CD14-positive monocyte (primary cell): ENCODE results near the gene EDA. TPM values are rescaled to one million over a fixed set of nuclear protein-coding genes. Genes with fewer than 3 reads are reported as not detected.

Source experiments
- DNase-seq, 3 donors: peaks; one replicate each; pipeline ENCODE4 v3.0.0-alpha.2; 2011 to 2022
- H2AFZ ChIP-seq: 2 replicates; pipeline ENCODE4 v1.6.0; 2012; ENCODE audit warnings: mild to moderate bottlenecking, low read depth, low read length, inconsistent platforms; ENCODE audit not compliant: insufficient read depth, poor library complexity, severe bottlenecking
- H3K27ac ChIP-seq, 2 donors: 1 replicate in 1 of 2; 2 replicates in 1 of 2; pipeline ENCODE4 v1.5.1; 2012 to 2013; ENCODE audit warnings: low read length in 2 of 2, control low read depth in 1 of 2, inconsistent platforms in 1 of 2, low read depth in 1 of 2, mild to moderate bottlenecking in 1 of 2
- H3K27me3 ChIP-seq, 2 donors: one replicate each; pipeline versions ENCODE4 v1.6.0 to v1.6.1; 2011 to 2013; ENCODE audit warnings: low read length in 2 of 2; ENCODE audit not compliant: control insufficient read depth in 2 of 2, insufficient read depth in 2 of 2
- H3K36me3 ChIP-seq, 2 donors: replicated peaks in 1 of 2; 1 replicate in 1 of 2; 2 replicates in 1 of 2; pipeline versions ENCODE4 v1.5.1 to v1.6.1; 2012 to 2013; ENCODE audit warnings: low read length in 2 of 2, control low read depth in 1 of 2, inconsistent platforms in 1 of 2, mild to moderate bottlenecking in 1 of 2; ENCODE audit not compliant: insufficient read depth in 2 of 2, control insufficient read depth in 1 of 2
- H3K4me1 ChIP-seq, 2 donors: 1 replicate in 1 of 2; 2 replicates in 1 of 2; pipeline versions ENCODE4 v1.5.1 to v1.6.1; 2012 to 2013; ENCODE audit warnings: low read length in 2 of 2, control low read depth in 1 of 2, inconsistent platforms in 1 of 2, mild to moderate bottlenecking in 1 of 2, moderate library complexity in 1 of 2; ENCODE audit not compliant: insufficient read depth in 2 of 2, control insufficient read depth in 1 of 2
- H3K4me2 ChIP-seq: replicated peaks from 2 replicates; pipeline ENCODE3; 2012; ENCODE audit warnings: low read length, moderate library complexity, mild to moderate bottlenecking; ENCODE audit not compliant: poor library complexity, severe bottlenecking; ENCODE audit errors: extremely low read depth
- H3K4me3 ChIP-seq, 3 experiments: fragments of 200-600 bp in 1 of 3; sonication (generic) in 1 of 3; replicated peaks in 1 of 3; 1 replicate in 2 of 3; 2 replicates in 1 of 3; pipeline ENCODE4 v1.5.1; 2011 to 2013; ENCODE audit warnings: low read length in 3 of 3, mild to moderate bottlenecking in 3 of 3, control low read depth in 2 of 3, low read depth in 2 of 3, inconsistent platforms in 1 of 3, moderate library complexity in 1 of 3
- H3K79me2 ChIP-seq: 2 replicates; pipeline ENCODE4 v1.6.0; 2012; ENCODE audit warnings: mild to moderate bottlenecking, control low read depth, inconsistent platforms, low read length, moderate library complexity; ENCODE audit not compliant: insufficient read depth
- H3K9ac ChIP-seq: 2 replicates; pipeline ENCODE4 v1.6.0; 2017; ENCODE audit warnings: low read length, mild to moderate bottlenecking; ENCODE audit not compliant: insufficient read depth, poor library complexity, severe bottlenecking
- H3K9me3 ChIP-seq, 2 donors: replicated peaks in 1 of 2; 1 replicate in 1 of 2; 2 replicates in 1 of 2; pipeline versions ENCODE4 v1.5.1 to v1.6.1; 2012 to 2013; ENCODE audit warnings: low read length in 2 of 2, control low read depth in 1 of 2; ENCODE audit not compliant: control insufficient read depth in 1 of 2, insufficient read depth in 1 of 2
- H4K20me1 ChIP-seq: 2 replicates; pipeline ENCODE4 v1.6.0; 2012; ENCODE audit warnings: mild to moderate bottlenecking, low read length, control low read depth, moderate library complexity; ENCODE audit not compliant: insufficient read depth
- H3K27ac Mint-ChIP-seq, 7 donors: one replicate each; pipeline ENCODE4 v1.8.0; 2020; ENCODE audit warnings: mild to moderate bottlenecking in 7 of 7, mixed read lengths in 7 of 7, moderate library complexity in 6 of 7, inconsistent platforms in 2 of 7
- H3K27me3 Mint-ChIP-seq, 3 donors: one replicate each; pipeline ENCODE4 v1.8.0; 2021 to 2022; ENCODE audit warnings: low read depth in 3 of 3, mild to moderate bottlenecking in 3 of 3, mixed read lengths in 3 of 3, moderate library complexity in 3 of 3, inconsistent platforms in 1 of 3
- H3K36me3 Mint-ChIP-seq, 2 donors: one replicate each; pipeline ENCODE4 v1.8.0; 2020; ENCODE audit warnings: mixed read lengths in 2 of 2, inconsistent platforms in 1 of 2, mild to moderate bottlenecking in 1 of 2
- H3K4me1 Mint-ChIP-seq: one replicate; pipeline ENCODE4 v1.8.0; 2020; ENCODE audit warnings: mild to moderate bottlenecking, mixed read lengths
- H3K4me3 Mint-ChIP-seq, 2 donors: one replicate each; pipeline ENCODE4 v1.8.0; 2020; ENCODE audit warnings: mild to moderate bottlenecking in 2 of 2, mixed read lengths in 2 of 2, moderate library complexity in 1 of 2
- H3K9me3 Mint-ChIP-seq, 7 donors: one replicate each; pipeline ENCODE4 v1.8.0; 2020 to 2022; ENCODE audit warnings: mixed read lengths in 7 of 7, mild to moderate bottlenecking in 6 of 7, moderate library complexity in 6 of 7, inconsistent platforms in 2 of 7
- WGBS: methylation state at CpG from one replicate; pipeline ENCODE4 v1.1.5; 2013; ENCODE audit warnings: missing lambda C conversion rate; ENCODE audit not compliant: insufficient coverage; 5-methylcytosine and 5-hydroxymethylcytosine counted together
- intact Hi-C, 2 donors: fragments of 100-400 bp; cut with micrococcal nuclease; formaldehyde crosslinking; loops; one replicate each; pipeline versions ENCODE4 v1.15.0 to v1.15.1; 2023
- polyA plus RNA-seq, 3 donors: library from polyadenylated mRNA; depleted of rRNA in 1 of 3; unstranded in 2 of 3; stranded (reverse) in 1 of 3; fragments of 300-500 nt in 2 of 3; fragments of >200 nt in 1 of 3; fragmentation: Illumina TruSeq in 2 of 3; gene quantifications; 1 replicate in 2 of 3; 2 replicates in 1 of 3; pipeline ENCODE4 v1.2.3, GENCODE V29; 2012 to 2021
- TF ChIP-seq, protein P1 (sequence below): fragments of 200-600 bp; IDR thresholded peaks from one replicate; pipeline ENCODE4 v1.8.0; 2022; ENCODE audit warnings: antibody characterized with exemption, mild to moderate bottlenecking

EDA gene
- polyA plus RNA-seq, 3 donors: 0.11 to 0.31 TPM; not detected in 1

DNA sequence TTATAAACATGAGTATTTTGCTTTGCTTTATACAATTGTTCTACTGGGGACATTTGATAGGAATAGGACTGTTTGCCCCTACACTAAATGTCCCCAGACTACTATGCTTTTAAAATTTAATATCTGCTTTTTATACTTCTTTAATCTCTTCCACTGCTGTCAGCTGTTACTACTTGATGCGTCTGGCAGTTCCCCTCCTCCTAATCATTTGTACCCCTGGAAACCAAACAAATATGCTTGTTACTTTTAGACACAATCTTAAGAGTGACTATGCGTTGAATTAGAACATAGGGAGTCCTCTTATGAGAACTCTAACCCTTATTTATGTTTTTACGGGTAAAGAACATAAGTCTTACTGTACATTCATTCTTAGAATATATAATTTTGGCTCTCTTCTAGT is 145.7 kb downstream of the EDA start:
- WGBS: no CpG with 5 or more reads among the region's 3 CpGs
- no peak overlapping the region for H3K4me3 ChIP-seq
- Mint-ChIP-seq H3K36me3 (no peaks in the 10 kb centered on the region), H3K27me3 (peaks cover 0 to 3% (median 0%) of the 10 kb centered on the region in 3 donors), H3K9me3 (peaks cover 0 to 5% (median 2%) of the 10 kb centered on the region in 7 donors), H3K4me1 (no peaks in the 10 kb centered on the region), H3K4me3 (no peak overlapping the region), H3K27ac (no peak overlapping the region)
- H3K27me3 ChIP-seq: no peaks in the 10 kb centered on the region
- H3K4me2 ChIP-seq: no peak overlapping the region
- no peak overlapping the region for H2AFZ ChIP-seq
- DNase-seq: no peak
- H4K20me1 ChIP-seq: no peaks in the 10 kb centered on the region
- no peaks in the 10 kb centered on the region for H3K79me2 ChIP-seq
- no peaks in the 10 kb centered on the region for H3K9me3 ChIP-seq
- H3K36me3 ChIP-seq: no peaks in the 10 kb centered on the region
- TF ChIP-seq, protein P1, sequence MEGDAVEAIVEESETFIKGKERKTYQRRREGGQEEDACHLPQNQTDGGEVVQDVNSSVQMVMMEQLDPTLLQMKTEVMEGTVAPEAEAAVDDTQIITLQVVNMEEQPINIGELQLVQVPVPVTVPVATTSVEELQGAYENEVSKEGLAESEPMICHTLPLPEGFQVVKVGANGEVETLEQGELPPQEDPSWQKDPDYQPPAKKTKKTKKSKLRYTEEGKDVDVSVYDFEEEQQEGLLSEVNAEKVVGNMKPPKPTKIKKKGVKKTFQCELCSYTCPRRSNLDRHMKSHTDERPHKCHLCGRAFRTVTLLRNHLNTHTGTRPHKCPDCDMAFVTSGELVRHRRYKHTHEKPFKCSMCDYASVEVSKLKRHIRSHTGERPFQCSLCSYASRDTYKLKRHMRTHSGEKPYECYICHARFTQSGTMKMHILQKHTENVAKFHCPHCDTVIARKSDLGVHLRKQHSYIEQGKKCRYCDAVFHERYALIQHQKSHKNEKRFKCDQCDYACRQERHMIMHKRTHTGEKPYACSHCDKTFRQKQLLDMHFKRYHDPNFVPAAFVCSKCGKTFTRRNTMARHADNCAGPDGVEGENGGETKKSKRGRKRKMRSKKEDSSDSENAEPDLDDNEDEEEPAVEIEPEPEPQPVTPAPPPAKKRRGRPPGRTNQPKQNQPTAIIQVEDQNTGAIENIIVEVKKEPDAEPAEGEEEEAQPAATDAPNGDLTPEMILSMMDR: no peak
- H3K9ac ChIP-seq: no peak overlapping the region
- no peak overlapping the region for H3K27ac ChIP-seq
- H3K4me1 ChIP-seq: no peaks in the 10 kb centered on the region
- intact Hi-C loops: no loop called here

DNA sequence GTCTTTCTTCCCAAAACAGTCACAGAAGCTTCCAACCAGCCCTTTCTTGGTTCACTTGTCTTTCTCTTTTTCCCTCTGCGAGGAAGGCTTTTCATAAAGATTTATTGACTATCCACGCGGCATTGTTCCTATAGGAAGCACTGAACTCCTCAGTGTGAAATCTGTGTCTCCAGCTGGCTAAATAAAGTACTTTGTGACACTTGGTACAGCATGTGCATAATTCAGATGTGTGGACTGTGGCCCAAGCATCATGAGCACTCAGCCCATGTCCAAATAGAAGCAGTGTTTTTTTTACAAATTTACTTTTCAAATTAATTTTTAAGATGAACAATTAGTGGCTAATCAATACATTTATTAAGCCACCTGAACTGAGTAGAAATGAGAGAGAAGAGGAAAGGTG is 146.4 kb downstream of the EDA start:
- Mint-ChIP-seq H3K27ac (no peak overlapping the region), H3K27me3 (peaks cover 0 to 3% (median 0%) of the 10 kb centered on the region in 3 donors), H3K36me3 (no peaks in the 10 kb centered on the region), H3K4me3 (no peak overlapping the region), H3K9me3 (peaks cover 0 to 5% (median 2%) of the 10 kb centered on the region in 7 donors), H3K4me1 (no peaks in the 10 kb centered on the region)
- H3K9me3 ChIP-seq: no peaks in the 10 kb centered on the region
- DNase-seq: no peak
- TF ChIP-seq, protein P1: no peak
- H4K20me1 ChIP-seq: no peaks in the 10 kb centered on the region
- no peak overlapping the region for H3K4me2 ChIP-seq
- H3K36me3 ChIP-seq: no peaks in the 10 kb centered on the region
- no peaks in the 10 kb centered on the region for H3K27me3 ChIP-seq
- no peaks in the 10 kb centered on the region for H3K4me1 ChIP-seq
- no peak overlapping the region for H3K9ac ChIP-seq
- H3K27ac ChIP-seq: no peak overlapping the region
- no peak overlapping the region for H3K4me3 ChIP-seq
- H3K79me2 ChIP-seq: no peaks in the 10 kb centered on the region
- no CpG with 5 or more reads among the region's 3 CpGs for WGBS
- intact Hi-C loops: no loop called here
- no peak overlapping the region for H2AFZ ChIP-seq
